HEK293 (cell line): Measurements from ENCODE around the gene HOOK1.
A peak's percentile ranks its signal among the peaks of the same experiment; 100 is the strongest.

Experiments
- CTCF ChIA-PET: fragments of 350-600 bp; formaldehyde crosslinking; extraction: SDS; loops from one replicate; lab custom pipeline; 2021; ENCODE audit warnings: antibody characterized with exemption; lab: Yijun Ruan, JAX
- POLR2A ChIA-PET: fragments of 300-600 bp; formaldehyde crosslinking; extraction: SDS; loops from one replicate; lab custom pipeline; 2020; ENCODE audit warnings: antibody characterized with exemption, inconsistent platforms; lab: Yijun Ruan, JAX
- H3K27ac ChIP-seq: fragments of 200-500 bp; sonication (Bioruptor generic); 2 replicates; pipeline ENCODE4 v1.5.1; 2014; ENCODE audit warnings: low read depth, low read length, control low read depth, inconsistent platforms; ENCODE audit errors: extremely low read depth
- H3K36me3 ChIP-seq, 2 experiments: fragments of 200-500 bp in 1 of 2; sonication (Bioruptor generic) in 1 of 2; 1 replicate in 1 of 2; 2 replicates in 1 of 2; pipeline ENCODE4 v1.5.1; 2014 to 2017; ENCODE audit warnings: inconsistent platforms in 2 of 2, low read length in 2 of 2; ENCODE audit not compliant: control insufficient read depth in 2 of 2, insufficient read depth in 1 of 2
- H3K4me1 ChIP-seq: fragments of 200-500 bp; sonication (Bioruptor generic); 2 replicates; pipeline ENCODE4 v1.5.1; 2014; ENCODE audit warnings: mild to moderate bottlenecking, low read length, inconsistent platforms; ENCODE audit not compliant: control insufficient read depth, insufficient read depth
- H3K4me3 ChIP-seq: 2 replicates; pipeline ENCODE4 v1.5.1; 2011; ENCODE audit warnings: low read depth, mild to moderate bottlenecking, control low read depth, low read length, moderate library complexity
- H3K9me3 ChIP-seq: fragments of 200-500 bp; sonication (Bioruptor generic); 2 replicates; pipeline ENCODE4 v1.5.1; 2014; ENCODE audit warnings: low read depth, low read length, inconsistent platforms; ENCODE audit not compliant: control insufficient read depth, insufficient read depth
- GLIS1 ChIP-seq: fragments of 450-650 bp; formaldehyde crosslinking; IDR thresholded peaks from 2 replicates; pipeline ENCODE4 v1.5.1; 2016; ENCODE audit warnings: missing biosample characterization, missing genetic modification characterization
- KLF10 ChIP-seq: fragments of 450-650 bp; IDR thresholded peaks from 2 replicates; pipeline ENCODE4 v1.5.1; 2018; ENCODE audit warnings: missing biosample characterization, mild to moderate bottlenecking, missing genetic modification characterization
- MZF1 ChIP-seq: fragments of 450-650 bp; formaldehyde crosslinking; IDR thresholded peaks from 2 replicates; pipeline ENCODE4 v1.5.1; 2017; ENCODE audit warnings: missing biosample characterization, missing genetic modification characterization, borderline replicate concordance
- OSR2 ChIP-seq: fragments of 450-650 bp; formaldehyde crosslinking; IDR thresholded peaks from 2 replicates; pipeline ENCODE4 v1.5.1; 2016; ENCODE audit warnings: missing biosample characterization, missing genetic modification characterization
- ZNF138 ChIP-seq: fragments of 450-650 bp; formaldehyde crosslinking; IDR thresholded peaks from 2 replicates; pipeline ENCODE4 v1.5.1; 2016; ENCODE audit warnings: missing biosample characterization, missing genetic modification characterization, borderline replicate concordance
- ZNF202 ChIP-seq: fragments of 450-650 bp; formaldehyde crosslinking; IDR thresholded peaks from 2 replicates; pipeline ENCODE4 v1.5.1; 2016; ENCODE audit warnings: missing biosample characterization, missing genetic modification characterization, borderline replicate concordance
- ZNF324 ChIP-seq: fragments of 450-650 bp; formaldehyde crosslinking; IDR thresholded peaks from 2 replicates; pipeline ENCODE4 v1.5.1; 2016; ENCODE audit warnings: missing biosample characterization, missing genetic modification characterization
- ZNF555 ChIP-seq: fragments of 450-650 bp; formaldehyde crosslinking; conservative IDR thresholded peaks from 2 replicates; pipeline ENCODE4 v1.5.1; 2017; ENCODE audit warnings: missing biosample characterization, mild to moderate bottlenecking, missing genetic modification characterization, inconsistent platforms
- ZNF585B ChIP-seq: fragments of 450-650 bp; formaldehyde crosslinking; IDR thresholded peaks from 2 replicates; pipeline ENCODE4 v1.5.1; 2016; ENCODE audit warnings: missing biosample characterization, missing genetic modification characterization
- ZNF670 ChIP-seq: fragments of 450-650 bp; formaldehyde crosslinking; IDR thresholded peaks from 2 replicates; pipeline ENCODE4 v1.5.1; 2016; ENCODE audit warnings: missing biosample characterization, missing genetic modification characterization, low read depth
- ZXDB ChIP-seq: fragments of 450-650 bp; formaldehyde crosslinking; IDR thresholded peaks from 2 replicates; pipeline ENCODE4 v1.5.1; 2016; ENCODE audit warnings: missing biosample characterization, missing genetic modification characterization
- TF ChIP-seq, protein P1 (sequence below): fragments of 450-650 bp; formaldehyde crosslinking; conservative IDR thresholded peaks from 2 replicates; pipeline ENCODE4 v1.5.1; 2016; ENCODE audit warnings: low read depth, missing biosample characterization, missing genetic modification characterization
- TF ChIP-seq, protein P2 (sequence below): fragments of 450-650 bp; formaldehyde crosslinking; IDR thresholded peaks from 2 replicates; pipeline ENCODE4 v1.5.1; 2017; ENCODE audit warnings: missing biosample characterization, missing genetic modification characterization
- TF ChIP-seq, protein P3 (sequence below): fragments of 450-650 bp; formaldehyde crosslinking; IDR thresholded peaks from 2 replicates; pipeline ENCODE4; 2016; ENCODE audit warnings: missing biosample characterization, missing genetic modification characterization
- TF ChIP-seq, protein P4 (sequence below): fragments of 450-650 bp; formaldehyde crosslinking; IDR thresholded peaks from 2 replicates; pipeline ENCODE4 v1.5.1; 2016; ENCODE audit warnings: missing biosample characterization, missing genetic modification characterization
- TF ChIP-seq, protein P5 (sequence below): fragments of 450-650 bp; formaldehyde crosslinking; IDR thresholded peaks from 2 replicates; pipeline ENCODE4 v1.5.1; 2016; ENCODE audit warnings: missing biosample characterization, missing genetic modification characterization

Gene HOOK1

DNA sequence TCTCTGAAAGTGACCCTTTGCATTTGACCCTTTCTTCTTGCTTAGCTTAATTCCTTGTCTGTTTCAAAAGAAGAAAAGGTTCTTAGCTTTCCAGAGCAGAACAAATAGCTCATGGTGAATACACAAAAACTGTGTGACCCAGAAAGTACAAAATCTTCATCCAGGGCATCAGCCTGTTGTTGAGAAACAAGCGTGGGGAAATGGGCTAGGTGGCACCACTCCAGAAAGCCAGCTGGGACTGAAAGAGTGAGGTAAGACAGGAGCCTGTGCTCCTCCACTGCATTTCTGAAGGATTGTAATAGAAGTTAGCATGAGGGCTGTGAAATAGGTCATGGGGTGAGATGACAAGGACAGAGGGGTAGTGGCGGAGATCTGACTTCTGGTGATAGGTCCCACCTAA lies 66.0 kb downstream of the HOOK1 start:
- TF ChIP-seq ZNF585B (tag by site-specific recombination) (no peak), ZNF138 (tag by site-specific recombination) (no peak), ZNF202 (tag by site-specific recombination) (no peak), ZNF670 (tag by site-specific recombination) (no peak), ZNF324 (tag by site-specific recombination) (no peak), MZF1 (tag by site-specific recombination) (no peak), ZNF555 (no peak), ZXDB (tag by site-specific recombination) (no peak), GLIS1 (tag by site-specific recombination) (no peak), OSR2 (tag by site-specific recombination) (no peak)
- TF ChIP-seq, protein P1, sequence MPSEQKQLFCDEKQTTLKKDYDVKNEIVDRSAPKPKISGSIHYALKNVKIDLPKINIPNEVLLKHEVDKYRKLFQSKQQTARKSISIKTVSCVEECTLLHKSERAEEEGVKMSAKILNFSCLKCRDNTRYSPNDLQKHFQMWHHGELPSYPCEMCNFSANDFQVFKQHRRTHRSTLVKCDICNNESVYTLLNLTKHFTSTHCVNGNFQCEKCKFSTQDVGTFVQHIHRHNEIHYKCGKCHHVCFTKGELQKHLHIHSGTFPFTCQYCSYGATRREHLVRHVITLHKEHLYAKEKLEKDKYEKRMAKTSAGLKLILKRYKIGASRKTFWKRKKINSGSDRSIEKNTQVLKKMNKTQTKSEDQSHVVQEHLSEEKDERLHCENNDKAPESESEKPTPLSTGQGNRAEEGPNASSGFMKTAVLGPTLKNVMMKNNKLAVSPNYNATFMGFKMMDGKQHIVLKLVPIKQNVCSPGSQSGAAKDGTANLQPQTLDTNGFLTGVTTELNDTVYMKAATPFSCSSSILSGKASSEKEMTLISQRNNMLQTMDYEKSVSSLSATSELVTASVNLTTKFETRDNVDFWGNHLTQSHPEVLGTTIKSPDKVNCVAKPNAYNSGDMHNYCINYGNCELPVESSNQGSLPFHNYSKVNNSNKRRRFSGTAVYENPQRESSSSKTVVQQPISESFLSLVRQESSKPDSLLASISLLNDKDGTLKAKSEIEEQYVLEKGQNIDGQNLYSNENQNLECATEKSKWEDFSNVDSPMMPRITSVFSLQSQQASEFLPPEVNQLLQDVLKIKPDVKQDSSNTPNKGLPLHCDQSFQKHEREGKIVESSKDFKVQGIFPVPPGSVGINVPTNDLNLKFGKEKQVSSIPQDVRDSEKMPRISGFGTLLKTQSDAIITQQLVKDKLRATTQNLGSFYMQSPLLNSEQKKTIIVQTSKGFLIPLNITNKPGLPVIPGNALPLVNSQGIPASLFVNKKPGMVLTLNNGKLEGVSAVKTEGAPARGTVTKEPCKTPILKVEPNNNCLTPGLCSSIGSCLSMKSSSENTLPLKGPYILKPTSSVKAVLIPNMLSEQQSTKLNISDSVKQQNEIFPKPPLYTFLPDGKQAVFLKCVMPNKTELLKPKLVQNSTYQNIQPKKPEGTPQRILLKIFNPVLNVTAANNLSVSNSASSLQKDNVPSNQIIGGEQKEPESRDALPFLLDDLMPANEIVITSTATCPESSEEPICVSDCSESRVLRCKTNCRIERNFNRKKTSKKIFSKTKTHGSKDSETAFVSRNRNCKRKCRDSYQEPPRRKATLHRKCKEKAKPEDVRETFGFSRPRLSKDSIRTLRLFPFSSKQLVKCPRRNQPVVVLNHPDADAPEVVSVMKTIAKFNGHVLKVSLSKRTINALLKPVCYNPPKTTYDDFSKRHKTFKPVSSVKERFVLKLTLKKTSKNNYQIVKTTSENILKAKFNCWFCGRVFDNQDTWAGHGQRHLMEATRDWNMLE (tag by site-specific recombination), result no peak
- TF ChIP-seq, protein P2, sequence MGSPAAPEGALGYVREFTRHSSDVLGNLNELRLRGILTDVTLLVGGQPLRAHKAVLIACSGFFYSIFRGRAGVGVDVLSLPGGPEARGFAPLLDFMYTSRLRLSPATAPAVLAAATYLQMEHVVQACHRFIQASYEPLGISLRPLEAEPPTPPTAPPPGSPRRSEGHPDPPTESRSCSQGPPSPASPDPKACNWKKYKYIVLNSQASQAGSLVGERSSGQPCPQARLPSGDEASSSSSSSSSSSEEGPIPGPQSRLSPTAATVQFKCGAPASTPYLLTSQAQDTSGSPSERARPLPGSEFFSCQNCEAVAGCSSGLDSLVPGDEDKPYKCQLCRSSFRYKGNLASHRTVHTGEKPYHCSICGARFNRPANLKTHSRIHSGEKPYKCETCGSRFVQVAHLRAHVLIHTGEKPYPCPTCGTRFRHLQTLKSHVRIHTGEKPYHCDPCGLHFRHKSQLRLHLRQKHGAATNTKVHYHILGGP (tag by site-specific recombination), result no peak
- TF ChIP-seq, protein P3, sequence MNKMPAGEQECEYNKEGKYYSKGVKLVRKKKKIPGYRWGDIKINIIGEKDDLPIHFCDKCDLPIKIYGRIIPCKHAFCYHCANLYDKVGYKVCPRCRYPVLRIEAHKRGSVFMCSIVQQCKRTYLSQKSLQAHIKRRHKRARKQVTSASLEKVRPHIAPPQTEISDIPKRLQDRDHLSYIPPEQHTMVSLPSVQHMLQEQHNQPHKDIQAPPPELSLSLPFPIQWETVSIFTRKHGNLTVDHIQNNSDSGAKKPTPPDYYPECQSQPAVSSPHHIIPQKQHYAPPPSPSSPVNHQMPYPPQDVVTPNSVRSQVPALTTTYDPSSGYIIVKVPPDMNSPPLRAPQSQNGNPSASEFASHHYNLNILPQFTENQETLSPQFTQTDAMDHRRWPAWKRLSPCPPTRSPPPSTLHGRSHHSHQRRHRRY (tag by site-specific recombination), result no peak
- TF ChIP-seq, protein P4, sequence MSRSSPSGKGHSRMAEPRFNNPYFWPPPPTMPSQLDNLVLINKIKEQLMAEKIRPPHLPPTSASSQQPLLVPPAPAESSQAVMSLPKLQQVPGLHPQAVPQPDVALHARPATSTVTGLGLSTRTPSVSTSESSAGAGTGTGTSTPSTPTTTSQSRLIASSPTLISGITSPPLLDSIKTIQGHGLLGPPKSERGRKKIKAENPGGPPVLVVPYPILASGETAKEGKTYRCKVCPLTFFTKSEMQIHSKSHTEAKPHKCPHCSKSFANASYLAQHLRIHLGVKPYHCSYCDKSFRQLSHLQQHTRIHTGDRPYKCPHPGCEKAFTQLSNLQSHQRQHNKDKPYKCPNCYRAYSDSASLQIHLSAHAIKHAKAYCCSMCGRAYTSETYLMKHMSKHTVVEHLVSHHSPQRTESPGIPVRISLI, result no peak
- no peaks in the 10 kb centered on the region for H3K36me3 ChIP-seq
- H3K9me3 ChIP-seq, result no peaks in the 10 kb centered on the region
- no peaks in the 10 kb centered on the region for H3K4me1 ChIP-seq
- no peak overlapping the region for H3K4me3 ChIP-seq
- no peak overlapping the region for H3K27ac ChIP-seq
- CTCF ChIA-PET, result interaction anchor here (0.5 to 6.5 kb wide), 7 partner anchors 16 to 1941 kb away, joined by 3 to 177 read pairs (median 15); no protein-coding TSS in a partner anchor
- POLR2A ChIA-PET, result no interaction called here

DNA sequence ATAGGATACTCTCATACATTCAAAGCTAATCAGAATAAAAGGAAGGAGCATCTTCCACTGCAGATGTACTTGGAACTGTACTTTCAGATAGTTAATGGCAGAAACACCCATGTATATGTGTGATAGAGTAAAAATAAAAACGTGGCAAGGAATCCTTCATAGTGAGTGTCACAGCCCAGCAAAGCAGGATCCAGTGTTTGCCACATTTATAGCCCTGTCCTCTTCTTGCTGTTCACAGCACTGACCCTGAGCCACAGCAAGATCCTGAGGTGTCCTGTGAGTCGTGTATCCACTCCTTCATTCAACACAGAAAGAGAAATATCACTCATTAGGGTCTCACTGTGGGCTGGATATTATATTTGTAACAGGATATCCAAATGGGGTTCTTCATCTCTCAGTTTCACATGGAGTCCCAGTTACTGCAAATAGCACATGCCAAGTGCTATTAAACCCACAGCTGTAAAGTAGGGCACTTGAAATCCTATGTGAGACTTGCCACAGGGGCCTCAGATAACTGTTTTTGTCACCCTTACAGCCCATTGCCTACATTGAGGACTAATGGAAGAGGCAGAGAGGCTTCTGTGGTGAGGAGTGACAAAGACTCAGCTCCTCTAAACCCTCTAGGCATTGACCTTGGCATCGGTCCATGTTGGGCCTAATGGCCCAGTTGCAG lies 70.5 kb downstream of the HOOK1 start:
- ChIA-PET CTCF (interaction anchor here (1.7 to 3.4 kb wide), 2 partner anchors 17 to 62 kb away, joined by 8 to 20 read pairs; no protein-coding TSS in a partner anchor), POLR2A (no interaction called here)
- Histone ChIP-seq H3K9me3 (no peaks in the 10 kb centered on the region), H3K4me1 (no peaks in the 10 kb centered on the region), H3K36me3 (no peaks in the 10 kb centered on the region), H3K4me3 (no peak overlapping the region), H3K27ac (no peak overlapping the region)
- no peak for TF ChIP-seq KLF10 (tag by site-specific recombination)
- TF ChIP-seq, protein P5, sequence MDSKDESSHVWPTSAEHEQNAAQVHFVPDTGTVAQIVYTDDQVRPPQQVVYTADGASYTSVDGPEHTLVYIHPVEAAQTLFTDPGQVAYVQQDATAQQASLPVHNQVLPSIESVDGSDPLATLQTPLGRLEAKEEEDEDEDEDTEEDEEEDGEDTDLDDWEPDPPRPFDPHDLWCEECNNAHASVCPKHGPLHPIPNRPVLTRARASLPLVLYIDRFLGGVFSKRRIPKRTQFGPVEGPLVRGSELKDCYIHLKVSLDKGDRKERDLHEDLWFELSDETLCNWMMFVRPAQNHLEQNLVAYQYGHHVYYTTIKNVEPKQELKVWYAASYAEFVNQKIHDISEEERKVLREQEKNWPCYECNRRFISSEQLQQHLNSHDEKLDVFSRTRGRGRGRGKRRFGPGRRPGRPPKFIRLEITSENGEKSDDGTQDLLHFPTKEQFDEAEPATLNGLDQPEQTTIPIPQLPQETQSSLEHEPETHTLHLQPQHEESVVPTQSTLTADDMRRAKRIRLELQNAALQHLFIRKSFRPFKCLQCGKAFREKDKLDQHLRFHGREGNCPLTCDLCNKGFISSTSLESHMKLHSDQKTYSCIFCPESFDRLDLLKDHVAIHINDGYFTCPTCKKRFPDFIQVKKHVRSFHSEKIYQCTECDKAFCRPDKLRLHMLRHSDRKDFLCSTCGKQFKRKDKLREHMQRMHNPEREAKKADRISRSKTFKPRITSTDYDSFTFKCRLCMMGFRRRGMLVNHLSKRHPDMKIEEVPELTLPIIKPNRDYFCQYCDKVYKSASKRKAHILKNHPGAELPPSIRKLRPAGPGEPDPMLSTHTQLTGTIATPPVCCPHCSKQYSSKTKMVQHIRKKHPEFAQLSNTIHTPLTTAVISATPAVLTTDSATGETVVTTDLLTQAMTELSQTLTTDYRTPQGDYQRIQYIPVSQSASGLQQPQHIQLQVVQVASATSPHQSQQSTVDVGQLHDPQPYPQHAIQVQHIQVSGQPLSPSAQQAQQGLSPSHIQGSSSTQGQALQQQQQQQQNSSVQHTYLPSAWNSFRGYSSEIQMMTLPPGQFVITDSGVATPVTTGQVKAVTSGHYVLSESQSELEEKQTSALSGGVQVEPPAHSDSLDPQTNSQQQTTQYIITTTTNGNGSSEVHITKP (tag by site-specific recombination), result peak; percentile 26; the same call in 1 of the 2 replicates
